Left renal pelvis (tissue), 4 donors: ENCODE data around the gene ITGAE. TPM values are rescaled to one million over a fixed set of nuclear protein-coding genes. Genes with fewer than 3 reads are reported as not detected.

Experiments used
- DNase-seq, 4 donors: peaks; one replicate each; pipeline ENCODE4 v3.0.0-alpha.2; 2013; ENCODE audit warnings: low read depth in 4 of 4, low spot score in 3 of 4
- polyA plus RNA-seq, 4 donors: library from polyadenylated mRNA; unstranded; fragments of 120-200 nt; gene quantifications; one replicate each; pipeline ENCODE4 v1.2.1, GENCODE V29; 2013; ENCODE audit not compliant: insufficient read length in 4 of 4

The ITGAE gene
- polyA plus RNA-seq, 4 donors: 33.6 to 42.1 (median 38.4) TPM

DNA sequence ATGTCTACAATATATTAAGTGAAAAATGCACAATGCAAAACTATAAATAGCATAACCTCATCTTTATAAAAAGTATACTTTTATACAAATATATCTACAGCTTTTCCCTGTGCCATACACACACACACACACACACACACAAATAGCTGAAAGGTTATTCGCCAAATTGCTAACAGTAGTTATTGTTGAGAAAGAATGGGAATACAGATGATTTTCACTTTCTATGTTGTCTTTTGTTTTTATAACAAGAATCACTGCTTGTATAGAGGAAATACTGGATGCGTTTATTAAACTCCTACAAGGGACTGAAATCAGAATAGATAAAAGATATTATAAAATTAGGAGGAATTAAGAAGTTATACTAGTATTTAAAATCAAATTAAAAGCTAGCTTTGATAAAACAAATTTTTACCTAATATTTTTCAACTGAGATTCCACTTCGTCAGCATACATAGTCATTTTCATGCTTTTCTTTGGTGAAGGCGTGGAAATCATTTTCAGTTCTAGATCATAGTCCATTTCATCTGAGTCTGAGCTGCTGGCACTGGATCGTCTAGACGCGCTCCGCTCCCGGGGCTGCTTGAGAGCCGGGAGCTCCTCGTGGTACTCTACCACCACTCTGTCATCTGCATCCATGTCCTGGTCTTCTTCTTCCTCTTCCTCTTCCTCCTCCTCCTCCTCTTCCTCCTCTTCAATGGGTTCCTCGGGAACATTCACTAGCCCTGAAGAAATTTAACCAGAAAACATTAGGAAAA is 17.0 kb upstream of the ITGAE start:
- DNase-seq: no peak

DNA sequence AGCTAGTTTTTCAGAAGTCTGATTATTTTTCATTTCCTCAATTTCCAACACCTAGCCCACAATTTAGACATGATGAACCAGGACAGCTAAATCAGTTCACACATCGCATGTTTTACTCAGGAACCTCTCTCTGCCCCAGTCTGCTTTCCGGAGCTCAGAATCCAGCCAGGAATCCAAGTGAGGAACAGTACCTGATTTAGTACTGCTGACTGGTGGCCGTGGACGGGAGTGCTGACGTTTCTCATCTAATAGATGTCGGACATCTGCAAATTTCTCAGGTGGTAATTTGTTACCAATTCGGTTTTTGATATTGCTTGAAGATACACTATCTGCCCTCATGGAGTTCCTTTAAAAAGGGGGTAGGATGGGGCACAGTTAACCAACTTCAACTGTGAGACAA is 14.9 kb upstream of the ITGAE start:
- DNase-seq: no peak

DNA sequence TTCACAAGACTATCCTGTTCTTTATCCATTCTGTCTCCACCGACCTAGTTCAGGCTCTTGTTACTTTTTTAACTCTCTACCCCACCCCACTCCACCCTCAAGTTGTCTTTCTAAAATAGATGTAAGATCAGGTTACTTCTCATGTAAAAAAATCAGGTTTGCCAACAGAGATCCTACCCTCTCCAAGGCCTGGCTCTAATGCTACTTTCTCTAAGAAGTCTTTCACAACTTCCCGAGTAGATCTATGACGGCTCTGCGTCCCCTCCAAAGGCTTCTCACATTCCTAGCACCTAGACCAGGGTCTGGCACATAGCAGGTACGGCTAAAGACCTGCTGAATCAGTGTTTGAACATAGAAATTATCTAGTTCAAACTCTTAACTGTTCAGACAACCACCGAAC is 14.1 kb upstream of the ITGAE start:
- no peak for DNase-seq

DNA sequence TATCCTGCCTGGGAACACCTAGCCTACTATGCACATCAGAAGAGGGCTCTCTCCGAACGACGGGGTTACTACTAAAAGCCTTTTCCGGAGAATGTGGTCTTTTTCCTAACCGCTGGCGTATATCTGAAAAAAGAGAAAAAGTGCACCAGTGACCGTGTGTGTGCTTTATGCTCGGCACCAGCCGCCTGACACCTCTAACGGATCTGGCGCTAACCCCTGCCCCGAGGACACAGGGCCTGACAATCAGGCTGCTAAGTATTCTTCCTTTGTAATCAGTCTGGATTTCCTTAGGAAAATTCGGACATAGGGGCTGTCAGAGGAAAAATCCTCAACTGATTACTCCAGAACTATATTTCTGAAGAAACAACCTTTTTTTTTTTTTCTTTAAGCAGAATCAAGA is 13.4 kb upstream of the ITGAE start:
- no peak for DNase-seq

DNA sequence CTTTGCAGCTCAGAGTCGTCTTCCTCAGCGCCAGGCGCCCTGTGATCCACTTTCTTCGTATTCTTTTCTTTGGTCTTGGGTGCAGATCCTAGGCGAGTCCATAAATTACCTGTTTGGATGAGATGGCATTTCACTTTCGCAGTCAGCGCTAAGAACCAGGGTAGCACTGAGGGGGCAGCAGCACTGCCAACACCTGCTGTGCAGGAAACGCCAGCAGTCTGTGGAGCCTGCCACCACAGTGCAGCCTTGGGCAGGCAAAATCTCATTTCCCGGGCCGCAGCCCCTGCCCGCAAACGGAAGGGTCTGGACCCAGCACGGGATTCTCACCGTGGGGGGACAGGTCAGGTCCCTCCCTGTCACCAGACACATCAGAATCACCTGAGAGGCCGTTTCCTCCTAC is 12.2 kb upstream of the ITGAE start:
- DNase-seq: no peak

DNA sequence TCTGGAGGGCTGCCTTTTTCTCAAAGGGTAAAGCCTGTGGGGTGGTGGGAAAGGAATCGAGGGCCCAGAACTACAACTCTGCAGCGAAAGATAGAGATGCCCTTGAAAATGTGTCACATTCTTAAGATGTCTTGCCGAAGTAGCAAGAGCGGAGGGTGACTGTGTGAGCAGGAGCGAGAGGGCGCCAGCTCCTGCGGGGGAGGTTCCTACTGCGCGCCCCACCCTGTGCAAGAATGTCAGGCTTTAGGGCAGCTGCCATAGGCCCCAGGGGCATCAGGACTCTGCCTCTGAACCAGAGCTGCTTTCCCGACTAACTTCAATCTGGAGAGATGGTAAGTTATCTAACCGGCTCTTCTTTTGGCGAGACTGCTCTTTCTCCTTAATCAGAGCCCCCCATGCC is 11.8 kb upstream of the ITGAE start:
- DNase-seq: no peak

DNA sequence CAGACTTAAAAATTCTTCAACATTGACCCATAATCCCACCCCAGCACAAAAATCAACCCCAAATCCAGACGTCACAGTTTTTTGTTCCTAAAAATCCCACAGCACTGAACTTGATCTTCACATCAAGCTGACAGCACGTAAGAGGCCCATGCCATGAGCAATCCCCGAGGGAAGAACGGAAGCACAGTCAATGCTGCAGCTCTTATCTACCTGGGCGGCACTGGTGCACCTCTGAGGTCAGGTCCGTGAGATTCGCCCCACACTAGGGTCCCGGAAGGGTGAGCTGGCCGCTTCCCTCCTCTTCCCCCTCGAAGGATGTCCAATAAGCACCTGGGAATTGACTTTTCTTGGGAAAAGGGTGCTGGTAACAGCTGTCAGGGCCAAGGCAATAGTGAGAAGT is 11.3 kb upstream of the ITGAE start:
- DNase-seq: no peak

DNA sequence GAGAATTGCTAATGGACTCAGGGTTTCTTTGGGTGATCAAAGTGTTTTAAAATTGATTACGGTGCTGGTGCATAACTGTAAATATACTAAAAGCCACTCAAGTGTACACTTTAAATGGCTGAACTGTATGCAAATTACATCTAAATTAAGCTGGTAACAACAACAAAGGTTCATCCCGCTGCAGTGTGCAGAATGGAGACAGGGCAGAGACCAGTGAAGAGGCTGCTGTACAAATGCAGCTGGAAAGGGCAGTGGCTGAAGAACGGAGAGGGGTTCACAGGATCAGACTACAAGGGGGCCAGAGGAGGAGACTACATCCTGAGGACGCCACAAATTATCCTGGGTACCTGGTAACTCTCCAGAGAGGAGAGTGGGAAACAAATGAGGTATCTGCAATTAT is 9.0 kb upstream of the ITGAE start:
- DNase-seq: no peak

DNA sequence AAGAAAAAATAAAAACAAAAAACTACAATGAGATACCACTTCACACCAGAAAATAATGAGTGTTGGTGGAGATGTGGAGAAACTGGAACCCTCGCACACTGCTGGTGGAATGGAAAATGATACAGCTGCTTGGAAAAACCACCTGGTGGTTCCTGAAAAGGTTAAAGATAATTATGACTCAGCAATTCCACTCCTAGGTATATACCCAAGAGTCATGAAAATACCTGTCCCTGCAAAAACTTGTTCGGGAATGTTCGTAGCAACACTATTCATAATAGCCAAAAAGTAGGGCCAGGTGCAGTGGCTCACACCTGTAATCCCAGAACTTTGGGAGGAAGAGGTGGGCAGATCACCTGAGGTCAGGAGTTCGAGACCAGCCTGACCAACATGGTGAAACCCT is 8.1 kb upstream of the ITGAE start:
- DNase-seq: no peak

DNA sequence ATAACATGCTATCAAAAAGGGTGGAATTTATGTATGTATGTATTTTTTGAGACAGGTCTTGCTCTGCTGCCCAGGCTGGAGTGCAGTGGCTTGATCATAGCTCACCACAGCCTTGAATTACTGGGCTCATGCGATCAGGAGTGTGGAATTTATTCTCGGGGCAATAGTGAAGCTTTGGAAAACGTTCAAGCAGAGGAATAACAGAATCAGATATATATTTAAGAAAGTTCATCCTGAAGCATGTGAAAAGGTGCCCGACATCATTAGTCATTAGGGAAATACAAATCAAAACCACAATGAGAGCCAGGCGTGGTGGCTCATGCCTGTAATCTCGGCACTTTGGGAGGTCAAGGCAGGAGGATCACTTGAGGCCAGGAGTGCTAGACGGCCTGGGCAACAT is 7.7 kb upstream of the ITGAE start:
- no peak for DNase-seq

DNA sequence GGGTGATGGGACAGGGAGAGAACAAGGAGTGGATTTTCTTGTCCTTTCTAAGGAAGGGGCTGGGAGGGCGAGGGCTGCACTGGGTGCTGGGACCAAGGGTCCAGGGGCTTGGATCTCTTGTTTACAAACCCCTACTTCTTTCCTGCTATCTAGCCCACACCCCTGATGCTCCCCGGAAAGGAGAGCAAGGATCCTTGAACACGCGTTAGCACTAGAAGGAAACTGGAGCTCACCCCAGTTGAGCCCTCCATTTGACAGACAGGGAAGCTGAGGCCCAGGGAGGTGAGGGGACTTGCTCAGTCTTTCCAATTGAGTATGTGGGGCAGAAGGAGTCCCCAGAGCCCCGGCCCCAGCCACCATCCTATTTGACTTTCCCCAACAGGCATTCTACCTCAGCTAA is 4.6 kb upstream of the ITGAE start:
- DNase-seq: no peak

DNA sequence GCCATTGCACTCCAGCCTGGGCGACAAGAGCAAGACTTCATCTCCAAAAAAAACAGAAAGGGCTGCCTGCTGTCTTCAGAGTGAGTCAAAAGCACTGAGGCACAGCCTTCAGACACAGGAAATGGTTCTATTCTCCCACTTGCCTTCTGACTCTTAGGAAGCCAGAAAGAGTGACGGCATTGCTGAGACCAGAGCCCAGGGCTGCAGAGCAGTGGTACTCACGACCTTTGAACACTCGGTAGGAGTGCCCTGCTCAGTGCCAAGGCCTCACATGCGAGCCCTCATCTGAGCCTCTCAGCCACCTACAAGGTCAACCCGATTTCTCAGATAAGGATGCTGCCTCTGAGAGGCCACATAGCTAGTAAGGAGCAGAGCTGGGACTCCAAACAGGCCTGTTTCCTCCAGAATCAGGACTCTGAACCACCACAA is 3.5 kb upstream of the ITGAE start:
- no peak for DNase-seq

DNA sequence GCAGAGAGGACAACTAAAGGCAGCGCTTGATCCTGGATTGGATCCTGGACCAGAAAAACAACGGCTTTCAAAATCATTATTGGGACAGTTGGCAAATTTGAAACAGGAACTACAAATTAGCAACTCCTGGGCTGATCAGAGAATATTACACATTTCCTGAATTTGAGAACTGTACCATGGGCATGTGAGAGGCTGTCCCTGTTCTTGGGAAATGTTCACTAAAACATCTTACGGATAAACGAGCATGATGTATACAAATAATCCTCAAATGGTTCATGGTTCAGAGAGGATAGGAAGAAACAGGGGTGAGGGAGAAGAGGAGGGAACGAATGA is 2.3 kb upstream of the ITGAE start:
- DNase-seq: no peak

DNA sequence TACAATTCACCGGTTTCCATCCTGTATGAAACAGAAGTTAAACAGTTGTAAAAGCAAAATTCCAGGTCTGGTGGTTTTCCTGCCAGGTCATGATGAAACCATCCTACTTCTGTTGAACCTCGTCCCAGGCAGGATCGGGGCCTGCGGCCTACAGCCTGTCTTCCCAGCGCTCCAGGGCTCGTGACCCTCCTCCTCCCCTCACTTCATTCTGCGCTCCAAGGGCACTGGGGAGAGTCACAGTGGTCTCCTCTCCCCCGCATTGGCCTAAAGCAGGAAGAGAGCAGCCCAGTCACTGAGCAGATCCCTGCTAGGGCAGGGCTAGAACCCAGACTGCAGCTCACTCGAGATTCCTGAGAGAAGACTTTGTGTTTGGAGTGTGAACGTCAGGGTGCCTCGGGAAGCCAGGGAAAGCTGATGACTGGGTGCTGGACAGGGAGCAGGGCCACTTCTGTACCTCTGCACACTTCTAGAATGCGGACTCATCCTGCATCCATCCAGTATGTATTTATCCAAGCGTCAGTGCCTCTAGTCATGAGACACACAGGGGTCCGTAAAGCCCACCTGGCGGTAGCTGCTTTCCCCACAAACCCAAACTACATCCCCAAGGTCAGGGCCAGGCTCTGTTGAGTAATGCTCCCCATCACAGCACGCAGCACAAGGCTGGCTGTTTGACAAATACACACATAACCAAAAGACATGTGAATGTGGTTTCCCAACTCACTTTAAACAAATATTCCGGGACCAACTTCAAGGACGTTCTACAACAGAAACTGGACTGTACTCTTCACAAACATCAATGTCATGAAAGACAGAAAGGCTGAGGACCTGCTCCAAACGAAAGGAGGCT is 1.7 kb upstream of the ITGAE start:
- no peak for DNase-seq

DNA sequence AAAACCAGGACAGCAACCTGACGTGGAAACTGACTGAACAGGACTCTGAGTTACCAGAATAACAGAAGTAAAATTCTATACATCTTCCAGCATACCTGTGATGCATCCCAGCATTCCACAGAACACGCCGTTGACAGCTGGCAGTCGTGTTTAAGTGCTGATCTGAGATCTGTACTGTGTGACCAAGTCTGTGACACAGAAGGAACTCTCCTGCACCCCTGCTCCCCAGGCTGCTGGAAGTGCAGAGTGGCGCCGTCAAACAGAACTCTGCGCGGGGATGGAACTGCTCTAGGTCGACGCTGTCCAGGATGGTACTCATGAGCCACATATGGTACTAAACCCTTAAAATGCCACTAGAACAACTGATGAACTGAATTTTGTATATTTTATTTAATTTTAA is 804 bp upstream of the ITGAE start:
- DNase-seq: no peak

DNA sequence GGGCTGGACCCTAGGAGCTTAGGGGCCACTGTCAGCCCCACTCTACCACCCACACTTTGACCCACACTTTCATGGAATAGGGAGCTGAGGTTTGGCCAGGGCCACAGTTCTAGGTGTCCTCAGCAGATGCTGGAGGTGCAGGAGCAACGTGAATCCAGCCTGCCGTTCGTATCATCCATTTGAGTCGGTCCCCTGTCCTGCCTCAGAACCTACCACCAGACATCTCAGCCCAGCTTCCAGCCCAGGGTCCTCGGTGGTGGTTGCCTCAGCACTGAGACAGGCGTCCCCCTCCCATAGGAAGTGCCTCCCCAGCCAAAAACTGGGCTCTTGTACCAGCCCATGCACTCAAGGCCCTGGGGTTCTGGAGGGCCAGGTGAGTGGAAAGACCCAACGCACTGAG is 359 bp upstream of the ITGAE start:
- DNase-seq: no peak

DNA sequence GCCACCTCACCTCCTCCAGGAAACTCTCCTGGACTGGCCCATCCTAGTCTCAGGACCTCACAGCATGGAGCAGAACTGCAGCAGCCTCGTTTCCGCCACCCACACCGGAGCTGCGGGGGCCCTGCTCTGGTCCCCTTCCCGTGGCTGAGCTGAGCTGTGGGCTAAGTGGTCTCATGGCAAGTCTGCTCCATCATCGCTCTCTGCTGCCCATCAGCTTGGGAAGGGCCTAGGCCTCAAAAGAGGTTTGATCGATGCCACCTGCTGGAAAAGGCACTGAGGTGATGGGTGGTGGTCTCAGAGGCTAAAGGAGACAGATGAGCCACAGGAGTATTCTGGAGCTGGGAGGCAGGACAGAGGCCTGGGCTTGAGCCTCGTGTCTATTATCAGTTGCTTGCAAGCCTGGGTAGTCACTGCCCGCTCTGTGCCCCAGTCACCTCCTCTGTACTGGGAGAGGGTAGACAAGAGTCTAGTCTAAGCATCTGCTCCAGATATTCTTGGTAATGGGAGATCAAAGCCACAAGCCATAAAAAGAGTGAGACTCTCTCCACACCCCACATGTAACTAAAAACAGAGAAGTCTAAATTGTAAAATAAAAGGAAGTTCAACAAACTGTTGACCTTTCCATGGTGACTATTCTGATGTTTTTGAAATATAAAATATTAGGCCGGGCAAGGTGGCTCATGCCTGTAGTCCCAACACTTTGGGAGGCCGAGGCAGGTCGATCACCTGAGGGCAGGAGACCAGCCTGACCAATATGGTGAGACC is 1.6 kb downstream of the ITGAE start:
- DNase-seq: no peak

DNA sequence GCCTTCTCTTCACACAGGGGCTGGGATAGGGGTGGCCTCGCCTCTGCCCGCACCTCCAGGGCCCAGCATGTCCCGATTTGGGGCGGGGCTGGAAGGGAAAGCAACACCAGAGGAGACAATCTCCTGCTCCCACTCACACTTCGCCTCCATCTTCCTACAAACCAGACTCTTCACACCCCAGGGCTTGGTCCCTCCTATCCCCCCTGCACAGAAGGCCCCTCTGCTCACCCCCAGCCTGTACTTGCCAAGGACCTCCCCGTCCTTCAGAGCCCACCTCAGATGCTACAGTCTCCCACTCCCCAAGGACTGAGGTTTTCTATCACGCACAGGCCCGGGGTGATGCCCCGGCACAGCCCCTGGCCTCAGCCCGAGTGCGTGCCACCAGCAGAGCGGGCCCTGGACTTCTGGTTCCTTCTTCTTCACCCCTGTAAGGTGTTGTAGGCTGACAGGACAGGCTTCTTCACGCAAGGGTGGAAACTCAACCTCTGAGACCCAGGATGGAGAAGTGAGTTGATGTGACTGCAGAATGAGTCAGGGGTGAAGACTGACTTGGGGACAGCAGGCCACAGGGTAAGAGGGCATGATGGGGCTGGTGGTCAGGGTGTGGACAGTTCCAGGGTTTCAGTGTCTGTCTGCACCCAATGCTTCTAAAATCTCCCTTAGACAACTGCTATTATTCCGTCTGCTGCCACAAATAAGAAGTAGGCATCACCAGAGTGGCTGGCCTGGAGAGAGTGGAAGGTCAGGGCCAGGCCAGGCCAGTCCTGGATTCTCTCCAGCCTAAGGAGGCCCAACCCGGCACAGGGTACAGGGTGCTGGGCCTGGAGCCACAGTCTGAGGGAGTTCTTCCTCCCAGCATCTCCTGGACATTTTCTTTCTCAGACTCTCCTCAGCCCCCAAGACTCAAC is 2.5 kb downstream of the ITGAE start:
- DNase-seq: no peak

DNA sequence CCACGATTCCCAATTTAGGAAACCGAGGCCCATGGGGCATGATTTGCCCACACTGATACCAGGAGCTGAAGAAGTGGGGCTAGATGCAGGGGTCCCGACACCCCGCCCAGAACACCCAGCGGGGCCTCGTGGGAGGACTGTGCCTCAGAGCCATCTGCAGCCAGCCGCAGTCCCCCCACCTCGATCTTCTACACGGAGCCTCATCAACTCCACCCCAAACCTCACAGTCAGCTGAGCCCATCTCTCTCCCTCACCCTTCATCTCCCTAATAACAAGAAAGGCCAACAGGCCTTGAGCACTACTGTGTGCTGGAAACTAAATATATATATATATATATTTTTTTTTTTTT is 4.2 kb downstream of the ITGAE start:
- no peak for DNase-seq

DNA sequence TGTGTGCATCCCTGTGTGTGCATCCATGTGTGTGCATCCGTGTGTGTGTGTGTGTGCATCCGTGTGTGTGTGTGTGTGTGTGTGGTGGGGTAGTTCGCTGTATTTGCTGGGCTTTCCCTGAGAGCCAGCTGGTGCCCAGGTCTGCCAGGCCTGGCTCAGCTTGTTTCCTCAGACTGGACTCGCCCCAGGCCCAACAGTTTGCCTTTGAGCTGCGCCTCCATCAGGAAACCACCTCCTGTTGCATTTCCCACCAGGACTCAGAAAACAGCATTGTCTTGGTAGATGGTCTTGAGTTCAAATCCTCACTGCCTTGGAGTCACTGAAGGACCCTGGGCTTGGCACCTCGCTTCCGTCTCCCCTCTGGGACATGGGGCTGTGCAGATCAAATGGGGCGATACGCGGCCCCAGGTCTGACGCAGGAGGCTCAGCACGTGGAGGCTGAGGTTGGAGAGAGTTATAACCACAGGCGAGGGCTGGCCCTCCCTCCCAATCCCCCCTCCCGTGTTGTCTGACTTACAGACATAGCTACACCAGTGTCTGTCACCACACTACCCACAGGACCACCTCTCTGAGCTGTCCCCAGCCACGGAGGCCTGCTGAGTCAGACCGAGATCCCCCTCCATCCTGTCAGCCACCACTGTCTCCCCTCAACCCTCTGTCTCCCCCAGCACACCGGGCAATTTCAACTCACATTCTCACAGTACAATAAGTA is 4.7 kb downstream of the ITGAE start:
- DNase-seq: no peak
